ENCODE measurements around the gene IGF2R.

Gene IGF2R

GRCh38 chr6:160049346-160049745 lies 80.5 kb downstream of the IGF2R start:
- no peak for DNase-seq (ENCODE audit: low read depth in 2 of 2)

GRCh38 chr6:160050022-160050421 lies 81.1 kb downstream of the IGF2R start:
- DNase-seq (ENCODE audit: low read depth in 2 of 2) = no peak

- no peak for DNase-seq (ENCODE audit: low read depth in 2 of 2)
Measured at GRCh38 chr6:160051390-160051789, 82.5 kb downstream of the IGF2R start.

- DNase-seq (ENCODE audit: low read depth in 2 of 2) = no peak
Measured at GRCh38 chr6:160054271-160054670, 85.4 kb downstream of the IGF2R start.

- no peak for DNase-seq (ENCODE audit: low read depth in 2 of 2)
Measured at GRCh38 chr6:160054913-160055312, 86.0 kb downstream of the IGF2R start.

- no peak for DNase-seq (ENCODE audit: low read depth in 2 of 2)
Measured at GRCh38 chr6:160055378-160055777, 86.5 kb downstream of the IGF2R start.

GRCh38 chr6:160055813-160056212 lies 86.9 kb downstream of the IGF2R start:
- no peak for DNase-seq (ENCODE audit: low read depth in 2 of 2)

GRCh38 chr6:160057080-160057479 lies 88.2 kb downstream of the IGF2R start:
- DNase-seq (ENCODE audit: low read depth in 2 of 2) = no peak

- no peak for DNase-seq (ENCODE audit: low read depth in 2 of 2)
Measured at GRCh38 chr6:160058603-160059215, 89.8 kb downstream of the IGF2R start.

- no peak for DNase-seq (ENCODE audit: low read depth in 2 of 2)
Measured at GRCh38 chr6:160060221-160060620, 91.3 kb downstream of the IGF2R start.

GRCh38 chr6:160060920-160061447 lies 92.1 kb downstream of the IGF2R start:
- DNase-seq (ENCODE audit: low read depth in 2 of 2) = no peak

- DNase-seq (ENCODE audit: low read depth in 2 of 2) = no peak
Measured at GRCh38 chr6:160063771-160064413, 95.0 kb downstream of the IGF2R start.

- no peak for DNase-seq (ENCODE audit: low read depth in 2 of 2)
Measured at GRCh38 chr6:160065200-160065599, 96.3 kb downstream of the IGF2R start.

- DNase-seq (ENCODE audit: low read depth in 2 of 2) = no peak
Measured at GRCh38 chr6:160067564-160067963, 98.7 kb downstream of the IGF2R start.

GRCh38 chr6:160068346-160068745 lies 99.5 kb downstream of the IGF2R start:
- no peak for DNase-seq (ENCODE audit: low read depth in 2 of 2)

- DNase-seq (ENCODE audit: low read depth in 2 of 2) = no peak
Measured at GRCh38 chr6:160069050-160069454, 100.2 kb downstream of the IGF2R start.

GRCh38 chr6:160069459-160069858 lies 100.6 kb downstream of the IGF2R start:
- DNase-seq (ENCODE audit: low read depth in 2 of 2) = no peak

GRCh38 chr6:160070427-160070826 lies 101.5 kb downstream of the IGF2R start:
- no peak for DNase-seq (ENCODE audit: low read depth in 2 of 2)

GRCh38 chr6:160070831-160071230 lies 101.9 kb downstream of the IGF2R start:
- no peak for DNase-seq (ENCODE audit: low read depth in 2 of 2)

GRCh38 chr6:160071805-160072690 lies 103.2 kb downstream of the IGF2R start:
- DNase-seq (ENCODE audit: low read depth in 2 of 2) = no peak

GRCh38 chr6:160073272-160073671 lies 104.4 kb downstream of the IGF2R start:
- DNase-seq (ENCODE audit: low read depth in 2 of 2) = no peak

- no peak for DNase-seq (ENCODE audit: low read depth in 2 of 2)
Measured at GRCh38 chr6:160076009-160076408, 107.1 kb downstream of the IGF2R start.

GRCh38 chr6:160077024-160077423 lies 108.1 kb downstream of the IGF2R start:
- DNase-seq (ENCODE audit: low read depth in 2 of 2) = no peak

Measured in activated CD8-positive, alpha-beta memory T cell treated with anti-CD3 and anti-CD28 coated beads for 4 hours (primary cell).